ENCODE measurements around the gene TMPRSS11B.

Gene TMPRSS11B

DNA sequence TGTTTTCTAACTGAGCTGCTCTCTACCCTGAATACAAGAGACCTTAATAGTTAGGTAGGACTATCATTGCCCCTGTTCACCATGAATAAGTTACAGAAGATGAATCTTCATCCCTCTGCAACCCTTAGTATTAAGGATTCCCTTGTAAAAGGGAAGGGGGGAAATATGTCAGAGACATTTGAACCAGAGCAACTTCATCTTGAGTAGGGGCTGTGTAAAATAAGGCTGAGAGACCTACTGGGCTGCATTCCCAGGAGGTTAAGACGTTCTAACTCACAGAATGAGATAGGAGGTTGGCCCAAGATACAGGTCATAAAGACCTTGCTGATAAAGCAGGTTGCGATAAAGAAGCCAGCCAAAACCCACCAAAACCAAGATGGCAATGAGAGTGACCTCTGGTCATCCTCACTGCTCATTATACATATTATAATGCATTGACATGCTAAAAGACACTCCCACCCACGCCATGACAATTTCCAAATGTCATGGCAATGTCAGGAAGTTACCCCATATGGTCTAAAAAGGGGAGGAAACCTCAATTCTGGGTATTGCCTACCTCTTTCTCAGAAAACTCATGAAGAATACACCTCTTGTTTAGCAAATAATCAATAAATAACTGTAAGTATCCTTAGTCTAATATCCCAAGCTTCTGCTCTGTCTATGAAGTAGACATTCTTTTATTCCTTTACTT, 19.5 kb upstream of the TMPRSS11B start:
- ChIA-PET CTCF (no interaction called here), POLR2A (no interaction called here)
- TF ChIP-seq, protein P1, sequence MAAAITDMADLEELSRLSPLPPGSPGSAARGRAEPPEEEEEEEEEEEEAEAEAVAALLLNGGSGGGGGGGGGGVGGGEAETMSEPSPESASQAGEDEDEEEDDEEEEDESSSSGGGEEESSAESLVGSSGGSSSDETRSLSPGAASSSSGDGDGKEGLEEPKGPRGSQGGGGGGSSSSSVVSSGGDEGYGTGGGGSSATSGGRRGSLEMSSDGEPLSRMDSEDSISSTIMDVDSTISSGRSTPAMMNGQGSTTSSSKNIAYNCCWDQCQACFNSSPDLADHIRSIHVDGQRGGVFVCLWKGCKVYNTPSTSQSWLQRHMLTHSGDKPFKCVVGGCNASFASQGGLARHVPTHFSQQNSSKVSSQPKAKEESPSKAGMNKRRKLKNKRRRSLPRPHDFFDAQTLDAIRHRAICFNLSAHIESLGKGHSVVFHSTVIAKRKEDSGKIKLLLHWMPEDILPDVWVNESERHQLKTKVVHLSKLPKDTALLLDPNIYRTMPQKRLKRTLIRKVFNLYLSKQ (tag by site-specific recombination; IDR thresholded peaks at IDR 0.05; ENCODE audit: borderline replicate concordance) = no peak
- TF ChIP-seq ZNF302 (tag by site-specific recombination; IDR thresholded peaks at IDR 0.05; ENCODE audit: low read depth) = no peak
- no peak for TF ChIP-seq ZNF658 (tag by site-specific recombination; IDR thresholded peaks at IDR 0.05)
- TF ChIP-seq, protein P2, sequence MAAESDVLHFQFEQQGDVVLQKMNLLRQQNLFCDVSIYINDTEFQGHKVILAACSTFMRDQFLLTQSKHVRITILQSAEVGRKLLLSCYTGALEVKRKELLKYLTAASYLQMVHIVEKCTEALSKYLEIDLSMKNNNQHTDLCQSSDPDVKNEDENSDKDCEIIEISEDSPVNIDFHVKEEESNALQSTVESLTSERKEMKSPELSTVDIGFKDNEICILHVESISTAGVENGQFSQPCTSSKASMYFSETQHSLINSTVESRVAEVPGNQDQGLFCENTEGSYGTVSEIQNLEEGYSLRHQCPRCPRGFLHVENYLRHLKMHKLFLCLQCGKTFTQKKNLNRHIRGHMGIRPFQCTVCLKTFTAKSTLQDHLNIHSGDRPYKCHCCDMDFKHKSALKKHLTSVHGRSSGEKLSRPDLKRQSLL (tag by site-specific recombination; IDR thresholded peaks at IDR 0.05) = no peak
- no peak for TF ChIP-seq KLF16 (tag by site-specific recombination; IDR thresholded peaks at IDR 0.05)
- TF ChIP-seq ZNF2 (tag by site-specific recombination; IDR thresholded peaks at IDR 0.05) = no peak
- TF ChIP-seq ZNF530 (tag by site-specific recombination; IDR thresholded peaks at IDR 0.05; ENCODE audit: low read depth) = no peak
- TF ChIP-seq RBAK (tag by site-specific recombination; IDR thresholded peaks at IDR 0.05) = no peak
- no peak for TF ChIP-seq ZNF623 (tag by site-specific recombination; IDR thresholded peaks at IDR 0.05)
- TF ChIP-seq, protein P3, sequence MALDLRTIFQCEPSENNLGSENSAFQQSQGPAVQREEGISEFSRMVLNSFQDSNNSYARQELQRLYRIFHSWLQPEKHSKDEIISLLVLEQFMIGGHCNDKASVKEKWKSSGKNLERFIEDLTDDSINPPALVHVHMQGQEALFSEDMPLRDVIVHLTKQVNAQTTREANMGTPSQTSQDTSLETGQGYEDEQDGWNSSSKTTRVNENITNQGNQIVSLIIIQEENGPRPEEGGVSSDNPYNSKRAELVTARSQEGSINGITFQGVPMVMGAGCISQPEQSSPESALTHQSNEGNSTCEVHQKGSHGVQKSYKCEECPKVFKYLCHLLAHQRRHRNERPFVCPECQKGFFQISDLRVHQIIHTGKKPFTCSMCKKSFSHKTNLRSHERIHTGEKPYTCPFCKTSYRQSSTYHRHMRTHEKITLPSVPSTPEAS (tag by site-specific recombination; IDR thresholded peaks at IDR 0.05) = no peak
- TF ChIP-seq ZNF426 (tag by site-specific recombination; IDR thresholded peaks at IDR 0.05) = no peak
- no peak for TF ChIP-seq PRDM1 (tag by site-specific recombination; IDR thresholded peaks at IDR 0.05)
- TF ChIP-seq ZNF175 (tag by site-specific recombination; IDR thresholded peaks at IDR 0.05) = no peak
- no peak for TF ChIP-seq ZNF37A (tag by site-specific recombination; IDR thresholded peaks at IDR 0.05)
- TF ChIP-seq, protein P4, sequence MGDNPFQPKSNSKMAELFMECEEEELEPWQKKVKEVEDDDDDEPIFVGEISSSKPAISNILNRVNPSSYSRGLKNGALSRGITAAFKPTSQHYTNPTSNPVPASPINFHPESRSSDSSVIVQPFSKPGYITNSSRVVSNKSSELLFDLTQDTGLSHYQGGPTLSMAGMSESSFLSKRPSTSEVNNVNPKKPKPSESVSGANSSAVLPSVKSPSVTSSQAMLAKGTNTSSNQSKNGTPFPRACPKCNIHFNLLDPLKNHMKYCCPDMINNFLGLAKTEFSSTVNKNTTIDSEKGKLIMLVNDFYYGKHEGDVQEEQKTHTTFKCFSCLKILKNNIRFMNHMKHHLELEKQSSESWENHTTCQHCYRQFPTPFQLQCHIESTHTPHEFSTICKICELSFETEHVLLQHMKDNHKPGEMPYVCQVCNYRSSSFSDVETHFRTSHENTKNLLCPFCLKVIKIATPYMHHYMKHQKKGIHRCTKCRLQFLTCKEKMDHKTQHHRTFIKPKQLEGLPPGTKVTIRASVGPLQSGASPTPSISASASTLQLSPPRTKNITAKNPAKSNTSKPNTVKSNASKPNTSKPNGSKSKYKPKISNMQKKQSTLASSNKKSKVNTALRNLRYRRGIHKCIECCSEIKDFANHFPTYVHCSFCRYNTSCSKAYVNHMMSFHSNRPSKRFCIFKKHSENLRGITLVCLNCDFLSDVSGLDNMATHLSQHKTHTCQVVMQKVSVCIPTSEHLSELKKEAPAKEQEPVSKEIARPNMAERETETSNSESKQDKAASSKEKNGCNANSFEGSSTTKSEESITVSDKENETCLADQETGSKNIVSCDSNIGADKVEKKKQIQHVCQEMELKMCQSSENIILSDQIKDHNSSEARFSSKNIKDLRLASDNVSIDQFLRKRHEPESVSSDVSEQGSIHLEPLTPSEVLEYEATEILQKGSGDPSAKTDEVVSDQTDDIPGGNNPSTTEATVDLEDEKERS (tag by site-specific recombination; IDR thresholded peaks at IDR 0.05) = no peak
- TF ChIP-seq ZBTB21 (tag by site-specific recombination; IDR thresholded peaks at IDR 0.05) = no peak
- no peak for TF ChIP-seq ZNF132 (tag by site-specific recombination; IDR thresholded peaks at IDR 0.05; ENCODE audit: borderline replicate concordance)
- TF ChIP-seq ZFP37 (tag by site-specific recombination; IDR thresholded peaks at IDR 0.05) = no peak
- TF ChIP-seq, protein P5, sequence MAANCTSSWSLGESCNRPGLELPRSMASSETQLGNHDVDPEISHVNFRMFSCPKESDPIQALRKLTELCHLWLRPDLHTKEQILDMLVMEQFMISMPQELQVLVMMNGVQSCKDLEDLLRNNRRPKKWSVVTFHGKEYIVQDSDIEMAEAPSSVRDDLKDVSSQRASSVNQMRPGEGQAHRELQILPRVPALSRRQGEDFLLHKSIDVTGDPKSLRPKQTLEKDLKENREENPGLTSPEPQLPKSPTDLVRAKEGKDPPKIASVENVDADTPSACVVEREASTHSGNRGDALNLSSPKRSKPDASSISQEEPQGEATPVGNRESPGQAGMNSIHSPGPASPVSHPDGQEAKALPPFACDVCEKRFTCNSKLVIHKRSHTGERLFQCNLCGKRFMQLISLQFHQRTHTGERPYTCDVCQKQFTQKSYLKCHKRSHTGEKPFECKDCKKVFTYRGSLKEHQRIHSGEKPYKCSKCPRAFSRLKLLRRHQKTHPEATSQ (tag by site-specific recombination; IDR thresholded peaks at IDR 0.05) = no peak
- Histone ChIP-seq H3K27ac (ENCODE audit: extremely low read depth, low read depth, low read length) (no peak overlapping the region), H3K36me3 (ENCODE audit: control insufficient read depth in 2 of 2, insufficient read depth in 1 of 2, low read length in 2 of 2) (no peaks in the 10 kb centered on the region), H3K9me3 (ENCODE audit: control insufficient read depth, insufficient read depth, low read depth, low read length) (no peaks in the 10 kb centered on the region), H3K4me3 (ENCODE audit: low read depth, low read length) (no peak overlapping the region), H3K4me1 (ENCODE audit: control insufficient read depth, insufficient read depth, low read length) (no peaks in the 10 kb centered on the region)

Measured in HEK293 (cell line).